ENCODE measurements around the gene TYW5.

The TYW5 gene

DNA sequence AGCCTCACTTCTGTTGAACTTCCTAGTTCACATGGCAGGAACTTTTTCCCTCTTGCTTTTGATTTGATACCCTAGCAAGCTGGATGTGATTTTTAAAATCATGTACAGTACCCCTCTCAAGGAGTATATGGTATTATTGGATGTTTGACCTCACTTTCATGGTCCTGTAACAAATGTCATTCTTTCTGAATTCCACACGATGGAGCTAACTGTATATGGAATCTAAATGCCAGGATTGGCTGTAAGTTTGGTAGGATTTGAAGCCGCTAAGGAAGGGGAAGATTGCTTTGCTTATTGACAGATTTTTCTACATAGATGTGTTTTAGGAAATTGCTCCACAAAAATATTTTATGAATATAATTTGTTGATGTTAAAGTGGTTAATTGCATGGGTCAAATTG is 18.4 kb upstream of the TYW5 start:
- DNase-seq, result peak in 2 of 4 experiments; percentile 43 to 51

DNA sequence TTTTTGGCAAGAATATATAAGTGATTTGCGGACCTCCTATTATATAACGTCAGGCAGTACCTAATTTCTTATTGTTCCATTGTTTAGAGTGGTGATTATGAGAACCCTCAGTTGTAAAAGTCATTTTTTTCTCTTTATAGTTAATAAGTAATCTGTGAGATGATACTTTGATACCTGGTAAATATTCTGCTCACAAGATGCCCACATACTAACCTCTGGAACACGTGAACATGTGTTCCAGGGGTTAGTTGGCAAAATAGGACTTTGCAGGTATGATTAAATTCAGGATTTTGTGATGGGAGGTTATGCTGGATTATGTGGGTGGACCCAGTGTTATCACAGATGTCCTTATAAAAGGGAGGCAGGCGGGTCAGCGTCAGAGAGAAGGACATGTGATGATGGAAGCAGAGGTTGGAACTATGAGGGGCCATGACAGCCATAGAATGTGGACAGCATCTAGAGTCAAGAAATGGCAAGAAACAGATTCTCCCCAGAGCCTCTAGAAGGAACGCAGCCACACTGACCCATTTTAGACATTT is 16.9 kb upstream of the TYW5 start:
- DNase-seq, result no peak

DNA sequence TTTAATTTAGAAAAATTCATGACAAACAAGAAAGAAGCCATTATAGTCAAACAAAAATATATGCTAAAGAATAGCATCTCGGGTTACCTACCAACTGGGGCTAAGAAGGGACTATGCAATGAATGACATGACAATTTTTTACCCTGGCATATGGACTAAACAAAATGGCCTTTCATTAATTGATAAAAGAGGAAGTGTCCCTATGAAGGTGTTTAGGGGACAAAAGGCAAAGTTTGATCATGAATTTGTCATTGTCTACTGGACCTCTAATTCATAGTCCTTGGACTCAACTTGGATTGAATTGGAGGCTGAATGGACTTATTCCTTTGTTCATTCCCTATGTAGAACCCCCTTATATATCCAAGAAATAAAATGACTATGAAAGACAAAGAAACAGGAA is 12.8 kb upstream of the TYW5 start:
- DNase-seq, result no peak

DNA sequence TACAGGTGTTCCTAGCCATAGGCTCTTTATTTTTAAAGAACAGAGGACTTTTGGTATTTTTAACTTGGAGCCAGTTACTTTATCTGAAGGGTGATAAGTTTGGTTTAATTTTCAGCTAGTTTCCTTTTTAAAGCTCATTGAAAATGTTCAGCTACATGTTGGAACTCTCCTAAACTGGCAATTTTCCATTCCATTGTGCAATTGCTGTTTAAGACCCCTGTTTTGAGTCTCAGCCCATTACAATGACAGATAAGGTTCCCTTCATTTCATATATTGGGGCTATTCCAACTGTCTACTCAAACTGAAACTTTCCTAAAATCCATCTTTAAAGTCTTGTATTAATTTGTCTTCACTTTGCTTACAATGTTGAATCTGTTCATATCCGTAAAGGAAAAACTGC is 11.7 kb upstream of the TYW5 start:
- DNase-seq, result no peak

DNA sequence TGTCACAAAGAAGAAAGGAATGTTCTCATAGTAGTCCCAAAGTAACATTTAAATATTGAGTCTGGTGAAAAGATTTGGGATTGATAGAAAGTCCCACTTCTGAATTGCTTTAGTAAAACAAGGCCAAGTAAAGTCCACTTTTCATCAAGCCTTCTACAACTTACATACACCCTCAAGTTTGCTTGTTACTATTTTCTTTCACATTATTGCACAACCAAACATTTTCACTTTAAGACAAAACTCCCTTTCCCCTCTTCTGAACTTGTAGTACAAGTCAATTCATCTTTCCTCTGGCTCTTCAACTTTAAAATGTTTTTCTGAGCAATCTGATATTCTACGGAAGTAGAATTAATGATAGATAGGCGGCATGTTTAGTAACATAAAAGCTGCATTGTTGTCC is 11.1 kb upstream of the TYW5 start:
- DNase-seq, result no peak

DNA sequence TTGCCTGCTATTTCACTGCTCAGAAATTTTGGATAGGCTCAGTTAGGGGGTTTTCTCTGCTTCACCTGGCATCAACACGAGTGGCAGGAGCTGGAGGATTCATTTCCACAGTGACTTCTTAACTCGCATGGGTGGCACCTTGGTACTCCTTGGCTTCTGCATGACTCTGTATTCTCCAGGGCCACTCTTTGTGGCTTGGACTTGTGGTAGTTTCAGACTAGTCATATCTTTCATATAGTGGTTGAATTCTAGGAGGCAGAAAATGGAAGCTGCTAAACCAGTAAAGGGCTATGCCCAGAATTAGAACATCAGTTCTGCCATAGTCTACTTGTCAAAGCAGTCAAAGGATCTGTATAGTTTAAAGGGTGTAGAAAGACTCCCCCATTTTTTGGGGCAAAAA is 6.9 kb upstream of the TYW5 start:
- DNase-seq, result no peak

DNA sequence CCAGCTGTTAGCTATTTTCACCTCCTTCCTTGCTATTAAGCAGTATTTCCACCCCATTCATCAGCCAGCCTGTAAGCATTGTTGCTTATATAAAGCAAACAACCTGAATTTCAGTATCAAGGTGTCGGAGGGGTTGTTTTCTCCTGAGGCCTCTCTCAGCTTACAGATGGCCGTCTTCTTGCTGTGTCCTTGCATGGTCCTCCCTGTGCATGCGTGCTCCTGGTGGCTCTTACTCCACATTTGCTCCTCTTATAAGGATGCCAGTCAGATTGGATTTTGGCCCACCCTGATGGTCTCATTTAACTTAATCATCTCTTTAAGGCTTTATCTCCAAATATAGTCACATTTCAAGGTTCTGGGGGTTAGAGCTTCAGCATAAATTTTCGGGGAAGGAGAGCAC is 2.7 kb upstream of the TYW5 start:
- no peak for DNase-seq

DNA sequence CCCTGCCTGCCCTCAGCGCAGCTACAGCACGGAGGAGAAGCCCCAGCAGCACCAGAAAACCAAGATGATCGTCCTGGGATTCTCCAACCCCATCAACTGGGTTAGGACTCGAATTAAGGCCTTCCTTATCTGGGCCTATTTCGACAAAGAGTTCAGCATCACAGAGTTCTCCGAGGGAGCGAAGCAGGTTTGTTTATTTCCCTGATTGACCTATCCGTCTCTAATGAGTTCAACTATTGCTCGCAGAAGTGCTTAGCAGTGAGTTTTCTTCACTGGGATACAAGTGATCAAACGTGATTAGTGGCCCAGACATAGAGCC is 730 bp upstream of the TYW5 start:
- peak in 1 of 4 experiments; percentile 8 for DNase-seq

DNA sequence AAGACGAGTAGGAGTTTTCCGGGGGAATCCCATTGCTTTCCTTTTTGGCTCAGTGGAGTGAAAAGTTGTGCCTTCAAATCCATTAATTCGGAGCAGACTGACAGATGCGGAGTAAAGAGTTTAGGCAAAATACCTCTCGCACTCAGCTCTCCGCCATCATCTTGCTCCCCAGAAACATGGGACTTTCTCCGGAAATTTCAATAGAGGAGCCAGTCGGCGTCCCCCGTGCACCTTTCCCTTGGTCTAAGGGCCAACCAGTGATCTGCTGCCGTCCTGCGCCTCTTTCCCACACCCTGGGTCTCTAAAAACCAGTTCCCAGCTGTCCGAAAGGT is 318 bp downstream of the TYW5 start:
- DNase-seq, result peak in 1 of 4 experiments; percentile 35

DNA sequence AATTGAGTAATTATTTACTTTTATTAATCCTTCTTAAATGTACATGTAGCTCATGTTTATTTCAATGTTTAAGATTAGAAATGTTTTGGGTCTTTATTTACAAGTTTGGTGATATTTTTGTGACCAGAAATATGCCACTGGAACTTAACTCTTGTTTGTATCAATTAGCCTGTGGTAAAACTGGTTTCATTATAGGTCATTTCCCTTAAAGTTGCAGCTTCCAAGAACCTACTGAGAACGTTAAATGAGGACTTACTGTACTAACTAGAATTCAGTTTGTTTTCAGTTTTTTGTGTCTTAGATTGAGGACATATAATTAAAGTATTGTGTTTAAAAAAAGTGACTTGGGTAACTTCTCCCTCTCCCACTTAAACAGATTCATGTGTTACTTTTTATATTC is 4.3 kb downstream of the TYW5 start:
- DNase-seq, result no peak

DNA sequence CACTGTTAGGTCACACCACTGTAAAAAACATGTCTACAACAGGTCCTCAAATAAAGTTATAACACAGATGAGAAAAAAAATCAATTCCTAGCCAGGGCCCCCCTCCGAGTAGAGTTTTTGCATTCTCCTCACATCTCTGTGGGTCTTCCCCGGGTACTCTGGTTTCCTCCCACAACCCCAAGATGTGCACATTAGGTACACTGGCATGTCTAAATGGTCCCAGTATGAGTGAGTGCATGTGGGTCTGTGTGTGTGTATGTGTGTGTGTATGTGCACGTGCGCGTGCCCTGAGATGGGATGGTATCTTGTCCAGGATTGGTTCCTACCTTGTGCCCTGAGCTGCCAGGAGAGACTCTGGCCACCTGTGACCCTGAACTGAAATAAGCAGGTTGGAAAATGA is 4.9 kb downstream of the TYW5 start:
- DNase-seq, result no peak

DNA sequence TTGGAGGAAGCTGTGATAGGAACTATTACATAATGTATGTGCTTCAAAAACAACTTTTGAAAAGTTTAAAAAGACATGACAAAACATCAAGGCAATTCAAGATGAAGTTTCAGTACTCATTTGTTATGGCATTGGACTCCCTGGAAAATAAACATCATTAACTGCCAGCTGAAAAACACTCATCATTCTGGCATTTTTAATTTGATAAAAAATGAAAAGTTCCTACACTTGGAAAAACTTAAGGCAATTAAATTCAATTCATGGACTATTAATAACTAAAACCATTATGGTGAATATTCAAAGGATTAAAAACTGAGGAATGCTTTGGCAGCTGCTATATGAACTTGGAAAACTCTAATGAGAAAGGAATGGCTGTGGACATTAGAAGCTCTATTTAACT is 8.5 kb downstream of the TYW5 start:
- DNase-seq, result no peak

DNA sequence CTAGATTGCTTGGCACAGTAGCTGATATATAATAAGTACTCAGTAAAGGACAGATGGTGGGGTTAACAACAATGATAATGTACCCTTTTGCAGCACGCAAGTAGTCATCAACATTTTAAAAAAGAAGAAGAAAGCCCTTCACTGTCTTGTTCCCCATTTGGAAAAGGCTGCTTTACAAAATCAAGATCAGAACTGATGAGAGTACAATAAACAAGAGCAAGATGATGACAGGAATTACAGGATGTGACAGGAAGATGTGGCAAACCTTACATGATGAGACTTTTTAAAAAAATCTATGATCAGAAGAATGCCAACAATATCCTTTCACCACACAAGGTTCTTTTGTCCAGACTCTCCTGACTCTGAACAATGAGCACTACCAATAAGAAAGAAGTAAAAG is 9.1 kb downstream of the TYW5 start:
- peak in 2 of 4 experiments; percentile 23 to 39 for DNase-seq

DNA sequence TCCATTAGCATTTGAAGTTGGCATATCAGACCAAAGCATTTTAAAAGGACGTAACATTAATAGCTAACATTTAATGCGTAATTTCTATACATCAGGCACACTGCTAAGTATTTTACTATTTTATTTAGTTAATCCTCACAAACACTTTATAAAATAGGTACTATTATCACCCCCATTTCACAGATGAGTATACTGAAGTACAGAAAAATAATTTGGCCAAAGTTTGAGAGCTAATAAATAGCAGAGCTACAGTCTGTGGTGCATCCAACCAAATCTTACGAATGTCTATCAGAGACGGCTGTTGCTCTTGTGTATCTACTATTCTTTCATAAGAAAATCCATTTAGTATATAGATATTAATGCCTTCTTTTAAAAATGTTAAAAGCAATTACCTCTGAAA is 11.9 kb downstream of the TYW5 start:
- no peak for DNase-seq

DNA sequence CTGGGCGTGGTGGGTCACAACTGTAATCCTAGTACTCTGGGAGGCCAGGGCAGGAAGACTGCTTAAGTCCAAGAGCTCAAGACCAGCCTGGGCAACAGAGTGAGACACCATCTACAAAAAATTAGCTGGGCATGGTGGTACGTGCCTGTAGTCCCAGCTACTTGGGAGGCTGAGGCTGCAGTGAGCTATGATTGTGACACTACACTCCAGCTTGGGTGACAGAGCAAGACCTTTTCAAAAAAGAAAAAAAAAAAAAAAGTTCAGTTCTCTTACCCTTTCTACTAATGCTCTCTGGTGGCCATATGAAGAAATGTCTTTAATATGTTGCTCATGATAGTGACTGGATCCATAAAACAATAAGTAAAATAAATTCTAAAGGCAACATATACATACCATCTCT is 14.9 kb downstream of the TYW5 start:
- DNase-seq, result peak in 3 of 4 experiments; percentile 5 to 50 (median 50)

DNA sequence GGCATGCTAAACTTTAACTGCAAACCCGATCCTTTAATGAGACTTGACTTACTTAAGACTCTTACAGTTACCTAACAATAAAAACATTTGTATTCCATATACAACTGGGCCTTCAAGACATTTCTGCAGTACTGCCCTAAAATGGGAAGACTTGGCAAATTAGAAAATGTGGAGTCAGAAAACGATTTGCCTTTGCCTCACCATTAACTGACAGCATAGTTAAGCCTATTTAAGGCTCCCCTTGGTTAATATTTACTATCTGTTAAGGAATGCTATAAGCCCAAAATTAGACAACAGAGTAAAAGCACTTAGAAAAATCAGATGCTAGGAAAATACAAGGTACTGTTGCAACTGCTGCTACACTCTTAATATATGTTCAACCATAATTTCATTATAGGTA is 18.7 kb downstream of the TYW5 start:
- no peak for DNase-seq

DNA sequence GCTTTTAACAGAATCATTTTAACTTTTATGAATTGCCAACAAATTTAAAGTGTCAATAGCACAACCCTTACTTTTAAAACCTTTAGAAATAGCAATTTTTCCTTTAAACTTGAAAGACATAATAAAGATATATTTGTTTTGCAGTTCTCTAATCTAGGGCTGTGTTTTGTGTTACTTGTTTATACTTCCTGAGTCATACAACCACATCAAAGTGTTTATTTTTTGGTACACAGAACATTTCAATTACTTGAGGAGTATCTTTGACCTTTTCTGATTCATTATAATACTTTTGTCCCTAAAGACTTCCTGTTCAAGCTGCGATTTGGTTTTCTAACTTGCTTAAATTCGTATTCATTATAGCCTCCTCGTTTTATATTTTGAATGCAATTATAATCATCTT is 21.8 kb downstream of the TYW5 start:
- DNase-seq, result no peak

DNA sequence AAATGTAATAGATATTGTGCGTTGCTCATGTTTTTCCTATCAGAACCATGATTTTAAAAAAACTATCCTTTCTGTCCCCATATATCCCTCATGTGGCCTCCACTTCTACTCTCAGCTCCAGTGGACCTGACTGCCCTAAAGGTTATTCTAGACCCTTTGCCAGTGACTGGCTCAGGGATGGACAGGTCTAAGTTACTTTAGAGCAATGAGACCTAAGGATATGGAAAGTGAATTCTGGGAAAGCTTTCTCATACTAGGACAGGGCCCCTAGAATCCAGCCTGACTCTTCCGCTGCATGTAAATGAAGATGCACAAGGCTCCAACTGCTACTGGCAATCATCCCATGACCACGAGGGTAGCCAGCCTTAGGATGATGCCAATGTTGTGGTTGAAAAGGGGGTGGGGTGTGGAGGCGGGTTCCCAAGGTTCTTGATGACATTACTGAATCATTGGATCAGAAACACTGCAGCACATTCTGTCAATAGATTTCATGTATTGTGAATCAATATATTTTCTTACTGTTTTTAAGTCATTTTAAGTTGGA is 22.9 kb downstream of the TYW5 start:
- DNase-seq, result peak in 1 of 4 experiments; percentile 11

DNA sequence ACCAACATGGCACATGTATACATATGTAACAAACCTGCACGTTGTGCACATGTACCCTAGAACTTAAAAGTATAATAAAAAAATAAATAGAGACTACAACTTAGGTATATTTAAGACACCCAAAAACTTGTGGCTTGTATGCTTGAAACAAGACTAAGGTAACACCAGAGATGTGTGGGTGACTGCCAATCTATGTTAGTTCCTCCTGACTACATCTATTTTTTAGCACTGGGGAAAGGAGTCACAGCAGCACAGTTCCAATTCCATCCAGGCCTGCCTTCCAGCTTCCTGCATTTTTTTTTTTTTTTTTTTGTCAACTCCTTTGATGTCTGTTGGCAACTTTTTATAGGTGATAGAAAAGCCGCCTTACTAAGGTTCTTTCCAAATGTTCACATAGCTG is 26.0 kb downstream of the TYW5 start:
- DNase-seq, result no peak

DNA sequence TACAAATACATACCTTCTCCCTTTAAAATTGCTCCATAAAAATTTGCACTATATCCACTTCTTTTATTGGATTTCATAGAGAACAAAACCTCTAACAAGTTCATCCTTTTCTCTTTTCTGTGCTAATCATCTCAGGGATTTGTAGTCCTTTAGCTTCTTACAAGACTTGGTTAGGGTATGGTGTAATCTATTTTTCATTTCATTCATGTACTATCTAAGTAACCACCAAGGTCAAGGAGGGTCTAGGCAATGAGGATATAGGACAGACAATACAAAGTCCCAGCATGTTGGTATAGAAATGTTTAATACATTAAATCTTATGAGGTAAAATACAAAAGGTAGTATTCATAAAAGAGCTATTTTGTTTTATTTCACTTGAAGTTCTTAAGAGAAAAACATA is 26.7 kb downstream of the TYW5 start:
- DNase-seq, result no peak

DNA sequence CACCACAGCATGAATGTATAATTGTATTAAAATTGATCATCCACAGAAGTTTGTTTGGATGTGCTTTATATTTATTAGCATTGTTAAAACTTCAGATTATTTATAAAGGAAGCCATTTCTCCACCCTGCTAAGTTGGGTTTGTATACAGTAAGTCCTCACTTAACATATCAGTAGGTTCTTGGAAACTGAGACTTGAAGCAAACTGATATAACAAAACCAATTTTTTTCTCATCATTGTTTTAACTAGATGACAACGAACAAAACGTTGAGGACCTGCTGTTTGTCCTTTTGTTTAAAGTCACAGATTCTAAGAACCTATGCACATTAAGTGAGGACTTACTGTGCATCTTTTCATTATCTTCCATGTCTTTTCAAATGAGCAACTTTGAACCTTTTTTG is 27.1 kb downstream of the TYW5 start:
- DNase-seq, result no peak

DNA sequence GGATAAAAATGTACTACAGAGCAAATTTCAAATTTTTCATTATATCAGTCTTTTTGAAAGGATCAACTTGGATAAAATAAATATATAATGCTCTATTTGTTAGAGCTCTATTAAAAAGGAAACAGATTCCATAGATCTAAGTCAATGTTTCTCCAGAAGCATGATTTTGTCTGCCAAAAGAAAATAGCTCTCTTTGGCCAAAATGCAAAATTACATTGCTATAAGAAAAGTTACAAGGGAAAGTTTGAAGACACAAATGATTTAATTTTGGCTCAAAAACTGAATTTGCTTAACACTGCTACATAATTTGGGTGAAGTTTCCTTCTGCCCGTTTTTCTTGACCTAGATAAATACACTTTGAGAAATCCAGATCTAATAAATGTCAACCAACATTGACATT is 28.5 kb downstream of the TYW5 start:
- no peak for DNase-seq

DNA sequence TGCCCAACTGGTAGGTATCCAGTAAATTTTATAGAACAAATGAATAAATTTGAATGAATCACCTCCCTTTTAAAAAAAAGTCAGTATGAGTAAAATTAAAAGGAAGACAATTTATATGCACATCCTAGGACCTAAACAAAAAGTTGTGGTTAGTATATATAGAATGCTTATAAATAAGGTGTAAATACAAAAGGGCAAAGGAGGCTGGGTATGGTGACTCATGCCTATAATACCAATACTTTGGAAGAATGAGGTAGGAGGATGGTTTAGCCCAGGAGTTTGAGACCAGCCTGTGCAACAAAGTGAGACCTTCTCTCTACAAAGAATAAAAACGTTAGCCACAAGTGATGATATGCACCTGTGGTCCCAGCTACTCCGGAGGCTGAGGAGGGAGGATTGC is 31.4 kb downstream of the TYW5 start:
- no peak for DNase-seq

DNA sequence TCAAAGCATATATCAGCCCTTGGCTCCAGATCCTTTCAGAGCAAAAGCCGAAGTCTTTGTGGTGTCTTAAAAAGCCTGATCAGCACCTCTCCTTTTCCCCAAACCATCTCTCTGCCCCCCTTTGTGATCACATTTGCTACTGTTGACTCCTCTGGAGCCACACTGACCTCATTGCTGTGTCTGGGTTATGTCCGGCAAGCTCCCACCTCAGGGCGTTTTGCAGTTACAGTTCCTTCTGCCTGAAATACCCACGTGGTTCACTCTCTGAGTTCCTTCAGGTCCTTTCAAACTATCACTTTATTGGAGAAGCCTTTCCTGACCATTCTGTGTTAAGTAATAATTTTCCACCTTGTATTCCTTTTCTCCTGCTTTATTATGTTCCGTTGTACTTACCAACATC is 32.4 kb downstream of the TYW5 start:
- peak in 3 of 4 experiments; percentile 26 to 56 (median 36) for DNase-seq

DNA sequence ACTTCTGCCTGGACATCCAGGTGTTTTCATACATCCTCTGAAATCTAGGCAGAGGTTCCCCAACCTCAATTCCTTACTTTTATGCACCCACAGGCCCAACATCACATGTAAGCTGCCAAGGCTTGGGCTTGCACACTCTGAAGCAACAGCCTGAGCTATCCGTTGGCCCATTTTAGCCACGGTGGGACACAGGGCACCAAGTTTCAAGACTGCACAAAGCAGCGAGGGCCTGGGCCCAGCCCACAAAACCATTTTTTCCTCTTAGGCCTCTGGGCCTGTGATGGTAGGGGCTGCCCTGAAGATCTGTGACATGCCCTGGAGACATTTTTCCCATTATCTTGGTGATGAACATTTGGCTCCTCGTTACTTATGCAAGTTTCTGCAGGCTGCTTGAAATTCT is 38.3 kb downstream of the TYW5 start:
- no peak for DNase-seq

Measured in suppressor macrophage (primary cell).